HepG2 (cell line): ENCODE data around the gene GRIN3B. TPM values are rescaled to one million over a fixed set of nuclear protein-coding genes. Genes with fewer than 3 reads are reported as not detected.
A peak's percentile ranks its signal among the peaks of the same experiment; 100 is the strongest.

Experiments used
- ADNP ChIP-seq: sonication (generic); formaldehyde crosslinking; IDR thresholded peaks from 2 replicates; pipeline ENCODE4 v1.4.0; 2020; ENCODE audit warnings: missing genetic modification reagents
- ELF3 ChIP-seq: IDR thresholded peaks from 2 replicates; pipeline ENCODE4 v1.6.1; 2016; ENCODE audit warnings: missing genetic modification reagents, missing compliant biosample characterization
- HNF4G ChIP-seq, 2 experiments: sonication (generic) in 1 of 2; formaldehyde crosslinking in 1 of 2; IDR thresholded peaks; 2 replicates each; pipeline versions ENCODE4 v1.4.0 to v1.6.1; 2011 to 2020; ENCODE audit warnings: borderline replicate concordance in 2 of 2, low read depth in 2 of 2, mild to moderate bottlenecking in 2 of 2, low read length in 1 of 2, missing genetic modification reagents in 1 of 2, moderate library complexity in 1 of 2
- JUND ChIP-seq: sonication (generic); formaldehyde crosslinking; IDR thresholded peaks from 2 replicates; pipeline ENCODE4 v1.8.0; 2022; ENCODE audit warnings: mild to moderate bottlenecking, missing genetic modification reagents
- MTA3 ChIP-seq: sonication (generic); formaldehyde crosslinking; IDR thresholded peaks from 2 replicates; pipeline ENCODE4 v1.4.0; 2020; ENCODE audit warnings: missing genetic modification reagents
- NAIF1 ChIP-seq: sonication (generic); formaldehyde crosslinking; IDR thresholded peaks from 2 replicates; pipeline ENCODE4 v1.5.0; 2020; ENCODE audit warnings: mild to moderate bottlenecking, missing genetic modification reagents, borderline replicate concordance
- NFIB ChIP-seq: sonication (generic); formaldehyde crosslinking; IDR thresholded peaks from 2 replicates; pipeline ENCODE4 v1.9.0; 2021; ENCODE audit warnings: missing genetic modification reagents, mild to moderate bottlenecking, borderline replicate concordance
- SOX5 ChIP-seq: IDR thresholded peaks from 2 replicates; pipeline ENCODE4 v1.6.1; 2016; ENCODE audit warnings: borderline replicate concordance
- SRSF9 ChIP-seq: fragments of 200-400 bp; formaldehyde crosslinking; IDR thresholded peaks from 2 replicates; pipeline ENCODE4 v1.6.1; 2018; ENCODE audit warnings: borderline replicate concordance, mild to moderate bottlenecking, low read depth, low read length; ENCODE audit not compliant: insufficient read depth, poor library complexity, severe bottlenecking
- TBL1XR1 ChIP-seq: fragments of 150-350 bp; IDR thresholded peaks from 2 replicates; pipeline ENCODE4 v1.6.1; 2014; ENCODE audit warnings: borderline replicate concordance, low read length; ENCODE audit not compliant: partially characterized antibody
- ZBTB7B ChIP-seq: sonication (generic); formaldehyde crosslinking; IDR thresholded peaks from 2 replicates; pipeline ENCODE4 v1.4.0; 2020; ENCODE audit warnings: missing genetic modification reagents
- ZNF33A ChIP-seq: sonication (generic); formaldehyde crosslinking; IDR thresholded peaks from 2 replicates; pipeline ENCODE4 v1.5.1; 2020; ENCODE audit warnings: missing genetic modification reagents, mild to moderate bottlenecking, moderate library complexity, borderline replicate concordance
- ZNF446 ChIP-seq: sonication (generic); formaldehyde crosslinking; IDR thresholded peaks from 2 replicates; pipeline ENCODE4 v1.5.0; 2020; ENCODE audit warnings: mild to moderate bottlenecking, missing genetic modification reagents
- ZNF543 ChIP-seq: sonication (generic); formaldehyde crosslinking; IDR thresholded peaks from 2 replicates; pipeline ENCODE4 v1.4.0; 2020; ENCODE audit warnings: mild to moderate bottlenecking, missing genetic modification reagents
- ZNF550 ChIP-seq: sonication (generic); formaldehyde crosslinking; IDR thresholded peaks from 2 replicates; pipeline ENCODE4 v1.4.0; 2020; ENCODE audit warnings: mild to moderate bottlenecking, missing genetic modification reagents, borderline replicate concordance
- ZNF564 ChIP-seq: sonication (generic); formaldehyde crosslinking; IDR thresholded peaks from 2 replicates; pipeline ENCODE4 v1.8.1; 2023; ENCODE audit warnings: mild to moderate bottlenecking, missing genetic modification reagents
- ZNF660 ChIP-seq: sonication (generic); formaldehyde crosslinking; IDR thresholded peaks from 2 replicates; pipeline ENCODE4 v1.5.1; 2020; ENCODE audit warnings: mild to moderate bottlenecking, low read depth, missing genetic modification reagents, borderline replicate concordance
- ZNF776 ChIP-seq: sonication (generic); formaldehyde crosslinking; IDR thresholded peaks from 2 replicates; pipeline ENCODE4 v1.4.0; 2020; ENCODE audit warnings: mild to moderate bottlenecking, missing genetic modification reagents
- ZNF782 ChIP-seq: sonication (generic); formaldehyde crosslinking; IDR thresholded peaks from 2 replicates; pipeline ENCODE4 v1.4.0; 2020; ENCODE audit warnings: missing genetic modification reagents, mild to moderate bottlenecking, borderline replicate concordance
- ZSCAN12 ChIP-seq: sonication (generic); formaldehyde crosslinking; IDR thresholded peaks from 2 replicates; pipeline ENCODE4 v1.9.0; 2021; ENCODE audit warnings: mild to moderate bottlenecking, missing genetic modification reagents
- ZSCAN25 ChIP-seq: sonication (generic); formaldehyde crosslinking; IDR thresholded peaks from 2 replicates; pipeline ENCODE4 v1.8.0; 2022; ENCODE audit warnings: mild to moderate bottlenecking, missing genetic modification reagents
- polyA plus RNA-seq, 8 experiments: library from polyadenylated mRNA; depleted of rRNA in 3 of 8; stranded (reverse) in 7 of 8; unstranded in 1 of 8; fragments of >200 nt; fragmentation: Illumina TruSeq in 4 of 8; extraction: Trizol in 4 of 8; gene quantifications; 2 replicates each; pipeline versions ENCODE4 v1.2.1 to v1.2.3, GENCODE V29; 2011 to 2016; ENCODE audit warnings: low read depth in 4 of 8, missing spikeins in 1 of 8, mixed read lengths in 1 of 8; ENCODE audit not compliant: insufficient read depth in 1 of 8
- total RNA-seq, 5 experiments: library from RNA; depleted of rRNA; stranded (reverse); fragments of >200 nt; fragmentation: Illumina TruSeq; extraction: Trizol; gene quantifications; 2 replicates each; pipeline ENCODE4 v1.2.3, GENCODE V29; 2016; ENCODE audit warnings: low read depth in 1 of 5
- TF ChIP-seq, protein P1 (sequence below): sonication (generic); formaldehyde crosslinking; IDR thresholded peaks from one replicate; pipeline ENCODE4 v1.5.1; 2020; ENCODE audit warnings: mild to moderate bottlenecking, missing genetic modification reagents; ENCODE audit errors: not compliant biosample characterization

The GRIN3B gene
- total and polyA plus RNA-seq, 2 of the 13 experiments (the other 11 are each of a cell fraction or from before 2014, with no cell fraction given) = 0.07 to 0.20 TPM

DNA sequence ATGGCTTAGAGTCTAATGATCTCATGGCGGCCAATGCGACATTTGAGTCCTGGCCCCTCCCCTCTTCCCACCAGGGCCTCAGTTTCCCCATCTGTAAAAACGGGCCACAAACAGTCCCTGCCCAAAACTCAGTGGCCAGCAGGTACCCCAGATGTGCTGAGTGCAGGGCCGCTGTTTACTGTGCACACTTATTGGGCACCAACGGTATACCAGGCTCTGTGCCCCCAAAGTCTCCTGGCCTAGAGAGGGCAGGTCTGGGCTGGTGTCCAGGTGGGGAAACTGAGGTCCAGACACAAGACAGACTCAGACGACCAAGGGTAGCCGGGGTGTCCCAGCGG lies 39.6 kb upstream of the GRIN3B start (continued):
- TF ChIP-seq, protein P1, sequence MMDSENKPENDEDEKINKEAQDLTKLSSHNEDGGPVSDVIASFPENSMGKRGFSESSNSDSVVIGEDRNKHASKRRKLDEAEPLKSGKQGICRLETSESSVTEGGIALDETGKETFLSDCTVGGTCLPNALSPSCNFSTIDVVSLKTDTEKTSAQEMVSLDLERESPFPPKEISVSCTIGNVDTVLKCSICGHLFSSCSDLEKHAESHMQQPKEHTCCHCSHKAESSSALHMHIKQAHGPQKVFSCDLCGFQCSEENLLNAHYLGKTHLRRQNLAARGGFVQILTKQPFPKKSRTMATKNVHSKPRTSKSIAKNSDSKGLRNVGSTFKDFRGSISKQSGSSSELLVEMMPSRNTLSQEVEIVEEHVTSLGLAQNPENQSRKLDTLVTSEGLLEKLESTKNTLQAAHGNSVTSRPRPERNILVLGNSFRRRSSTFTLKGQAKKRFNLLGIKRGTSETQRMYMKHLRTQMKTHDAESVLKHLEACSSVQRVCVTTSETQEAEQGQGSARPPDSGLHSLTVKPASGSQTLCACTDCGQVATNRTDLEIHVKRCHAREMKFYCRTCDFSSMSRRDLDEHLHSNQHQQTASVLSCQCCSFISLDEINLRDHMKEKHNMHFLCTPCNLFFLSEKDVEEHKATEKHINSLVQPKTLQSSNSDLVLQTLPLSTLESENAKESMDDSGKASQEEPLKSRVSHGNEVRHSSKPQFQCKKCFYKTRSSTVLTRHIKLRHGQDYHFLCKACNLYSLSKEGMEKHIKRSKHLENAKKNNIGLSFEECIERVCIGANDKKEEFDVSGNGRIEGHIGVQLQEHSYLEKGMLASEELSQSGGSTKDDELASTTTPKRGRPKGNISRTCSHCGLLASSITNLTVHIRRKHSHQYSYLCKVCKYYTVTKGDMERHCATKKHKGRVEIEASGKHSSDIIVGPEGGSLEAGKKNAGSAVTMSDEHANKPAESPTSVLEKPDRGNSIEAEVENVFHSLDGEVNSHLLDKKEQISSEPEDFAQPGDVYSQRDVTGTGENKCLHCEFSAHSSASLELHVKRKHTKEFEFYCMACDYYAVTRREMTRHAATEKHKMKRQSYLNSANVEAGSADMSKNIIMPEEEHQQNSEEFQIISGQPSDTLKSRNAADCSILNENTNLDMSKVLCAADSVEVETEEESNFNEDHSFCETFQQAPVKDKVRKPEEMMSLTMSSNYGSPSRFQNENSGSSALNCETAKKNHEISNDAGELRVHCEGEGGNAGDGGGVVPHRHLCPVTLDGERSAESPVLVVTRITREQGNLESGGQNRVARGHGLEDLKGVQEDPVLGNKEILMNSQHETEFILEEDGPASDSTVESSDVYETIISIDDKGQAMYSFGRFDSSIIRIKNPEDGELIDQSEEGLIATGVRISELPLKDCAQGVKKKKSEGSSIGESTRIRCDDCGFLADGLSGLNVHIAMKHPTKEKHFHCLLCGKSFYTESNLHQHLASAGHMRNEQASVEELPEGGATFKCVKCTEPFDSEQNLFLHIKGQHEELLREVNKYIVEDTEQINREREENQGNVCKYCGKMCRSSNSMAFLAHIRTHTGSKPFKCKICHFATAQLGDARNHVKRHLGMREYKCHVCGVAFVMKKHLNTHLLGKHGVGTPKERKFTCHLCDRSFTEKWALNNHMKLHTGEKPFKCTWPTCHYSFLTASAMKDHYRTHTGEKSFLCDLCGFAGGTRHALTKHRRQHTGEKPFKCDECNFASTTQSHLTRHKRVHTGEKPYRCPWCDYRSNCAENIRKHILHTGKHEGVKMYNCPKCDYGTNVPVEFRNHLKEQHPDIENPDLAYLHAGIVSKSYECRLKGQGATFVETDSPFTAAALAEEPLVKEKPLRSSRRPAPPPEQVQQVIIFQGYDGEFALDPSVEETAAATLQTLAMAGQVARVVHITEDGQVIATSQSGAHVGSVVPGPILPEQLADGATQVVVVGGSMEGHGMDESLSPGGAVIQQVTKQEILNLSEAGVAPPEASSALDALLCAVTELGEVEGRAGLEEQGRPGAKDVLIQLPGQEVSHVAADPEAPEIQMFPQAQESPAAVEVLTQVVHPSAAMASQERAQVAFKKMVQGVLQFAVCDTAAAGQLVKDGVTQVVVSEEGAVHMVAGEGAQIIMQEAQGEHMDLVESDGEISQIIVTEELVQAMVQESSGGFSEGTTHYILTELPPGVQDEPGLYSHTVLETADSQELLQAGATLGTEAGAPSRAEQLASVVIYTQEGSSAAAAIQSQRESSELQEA (CRISPR knock-in tag) = no peak
- TF ChIP-seq ZNF564 (CRISPR knock-in tag) (no peak), ZNF782 (CRISPR knock-in tag) (0 out of 2 replicates have a peak, but pooled peaks have one; percentile 46), MTA3 (CRISPR knock-in tag) (no peak), NAIF1 (0 out of 2 replicates have a peak, but pooled peaks have one; percentile 1), ZSCAN12 (CRISPR knock-in tag) (0 out of 2 replicates have a peak, but pooled peaks have one; percentile 49), ADNP (CRISPR knock-in tag) (peak; percentile 51; the same call in 1 of the 2 replicates), ZNF660 (CRISPR knock-in tag) (no peak), SOX5 (CRISPR knock-in tag) (no peak), HNF4G (IDR thresholded peaks at IDR 0.05; ENCODE audit: borderline replicate concordance, low read depth, low read length) (no peak), HNF4G (CRISPR knock-in tag; IDR thresholded peaks at IDR 0.05; ENCODE audit: borderline replicate concordance, low read depth) (no peak), ZBTB7B (no peak), JUND (CRISPR knock-in tag) (no peak), NFIB (CRISPR knock-in tag) (no peak), ZSCAN25 (CRISPR knock-in tag) (no peak), TBL1XR1 (no peak), ZNF550 (no peak), ZNF543 (0 out of 2 replicates have a peak, but pooled peaks have one; percentile 19), ELF3 (CRISPR knock-in tag) (no peak), SRSF9 (no peak), ZNF446 (no peak), ZNF776 (no peak), ZNF33A (0 out of 2 replicates have a peak, but pooled peaks have one; percentile 18)
